M059J (cell line): ENCODE measurements around the gene SLC7A11. TPM values are rescaled to one million over a fixed set of nuclear protein-coding genes. Genes with fewer than 3 reads are reported as not detected.
A peak's percentile ranks its signal among the peaks of the same experiment; 100 is the strongest.

ENCODE experiments used
- DNase-seq: peaks from one replicate; pipeline ENCODE4 v3.0.0-alpha.2; 2012; ENCODE audit warnings: low read depth
- total RNA-seq: library from RNA; depleted of rRNA; stranded (reverse); fragments of >200 nt; shearing (Covaris generic); gene quantifications from 2 replicates; pipeline ENCODE4 v1.2.3, GENCODE V29; 2014

The SLC7A11 gene
- total RNA-seq, 1 experiment from 2014 or later: 9.2 TPM

- DNase-seq: no peak
Observed at GRCh38 chr4:138209094-138209493, 33.1 kb downstream of the SLC7A11 start.

- no peak for DNase-seq
Observed at GRCh38 chr4:138205531-138206233, 36.5 kb downstream of the SLC7A11 start.

GRCh38 chr4:138204507-138204906 is 37.6 kb downstream of the SLC7A11 start:
- DNase-seq: no peak

- DNase-seq: no peak
Observed at GRCh38 chr4:138202686-138203085, 39.5 kb downstream of the SLC7A11 start.

- no peak for DNase-seq
Observed at GRCh38 chr4:138200236-138200590, 41.9 kb downstream of the SLC7A11 start.

- DNase-seq: peak; percentile 38
Observed at GRCh38 chr4:138199568-138200235, 42.4 kb downstream of the SLC7A11 start.

- DNase-seq: no peak
Observed at GRCh38 chr4:138196153-138196552, 46.0 kb downstream of the SLC7A11 start.

- no peak for DNase-seq
Observed at GRCh38 chr4:138193963-138194362, 48.2 kb downstream of the SLC7A11 start.

- DNase-seq: peak; percentile 74
Observed at GRCh38 chr4:138192113-138192512, 50.0 kb downstream of the SLC7A11 start.

GRCh38 chr4:138190452-138190858 is 51.7 kb downstream of the SLC7A11 start:
- no peak for DNase-seq

GRCh38 chr4:138189206-138189605 is 52.9 kb downstream of the SLC7A11 start:
- DNase-seq: no peak

- peak; percentile 2 for DNase-seq
Observed at GRCh38 chr4:138188406-138189084, 53.6 kb downstream of the SLC7A11 start.

GRCh38 chr4:138185859-138186645 is 56.1 kb downstream of the SLC7A11 start:
- no peak for DNase-seq

GRCh38 chr4:138184886-138185285 is 57.3 kb downstream of the SLC7A11 start:
- no peak for DNase-seq

- DNase-seq: peak; percentile 46
Observed at GRCh38 chr4:138182838-138183426, 59.2 kb downstream of the SLC7A11 start.

- no peak for DNase-seq
Observed at GRCh38 chr4:138181287-138181686, 60.9 kb downstream of the SLC7A11 start.

GRCh38 chr4:138178566-138178965 is 63.6 kb downstream of the SLC7A11 start:
- DNase-seq: peak; percentile 25

GRCh38 chr4:138177278-138177968 is 64.7 kb downstream of the SLC7A11 start:
- DNase-seq: no peak

- DNase-seq: peak; percentile 3
Observed at GRCh38 chr4:138174981-138175794, 67.0 kb downstream of the SLC7A11 start.

GRCh38 chr4:138164208-138164607 is 77.9 kb downstream of the SLC7A11 start:
- DNase-seq: no peak
